Measurements from ENCODE around the gene ESF1. TPM values are rescaled to one million over a fixed set of nuclear protein-coding genes. Genes with fewer than 3 reads are reported as not detected.
A peak's percentile ranks its signal among the peaks of the same experiment; 100 is the strongest.

The ESF1 gene
- total and polyA plus RNA-seq, 9 of the 15 experiments (the other 6 are each of a cell fraction or from before 2014, with no cell fraction given) = 7.0 to 30.4 (median 18.6) TPM

GRCh38 chr20:13788167-13788834 is 3.6 kb upstream of the ESF1 start:
- no peak overlapping the region for H3K9ac ChIP-seq (ENCODE audit: insufficient read depth in 1 of 2, low read depth in 2 of 2, low read length in 2 of 2)
- 29% methylated on average over 1 of the region's 1 CpG for WGBS (ENCODE audit: insufficient coverage, low coverage, missing lambda C conversion rate)
- no peak overlapping the region for H3K4me2 ChIP-seq (ENCODE audit: insufficient read depth, low read length)
- H3K79me2 ChIP-seq (ENCODE audit: control insufficient read depth, insufficient read depth, low read length) = peaks cover 52% of the 10 kb centered on the region
- no peak overlapping the region for H3K4me3 ChIP-seq
- peak; percentile 18 to 54 (median 26) for DNase-seq (ENCODE audit: extremely low read depth in 1 of 4, low spot score in 3 of 4)
- H3K27me3 ChIP-seq (ENCODE audit: control insufficient read depth in 2 of 2, insufficient read depth in 2 of 2, low read length in 2 of 2) = no peaks in the 10 kb centered on the region
- H3K9me3 ChIP-seq (replicated peaks; ENCODE audit: control insufficient read depth, insufficient read depth, low read depth, low read length) = no peaks in the 10 kb centered on the region
- BruUV-seq (replicated peaks) = no TSS peak
- no peak overlapping the region for H3K27ac ChIP-seq (ENCODE audit: extremely low read depth, low read depth, low read length)
- ChIA-PET POLR2A (interaction anchor here (1.4 to 2.1 kb wide), 2 partner anchors 11 to 30 kb away, joined by 4 to 5 read pairs; no protein-coding TSS in a partner anchor), CTCF (ENCODE audit: low intra/inter-chr PET ratio) (interaction anchor here (0.7 kb wide), 1 partner anchor 1776 kb away, joined by 3 read pairs; no protein-coding TSS in a partner anchor)
- FAIRE-seq = peak; percentile 59
- intact Hi-C loops (cut with micrococcal nuclease) (no loop called here), in situ Hi-C loops (cut with MboI) (no loop called here)
- H3K4me1 ChIP-seq (replicated peaks in 1 of 2; ENCODE audit: control insufficient read depth in 2 of 2, insufficient read depth in 2 of 2, low read length in 2 of 2) = peaks cover 3 to 4% of the 10 kb centered on the region in 2 experiments; a peak in 3 of 5 replicates
- H3K9me1 ChIP-seq (ENCODE audit: control insufficient read depth, insufficient read depth, low read length) = no peaks in the 10 kb centered on the region
- peak; percentile 58 for ATAC-seq
- no peaks in the 10 kb centered on the region for H4K20me1 ChIP-seq (replicated peaks; ENCODE audit: control insufficient read depth, insufficient read depth, low read length)
- TF ChIP-seq HLTF (IDR thresholded peaks at IDR 0.05) = no peak
- TF ChIP-seq RAD21 (CRISPR knock-in tag; conservative IDR thresholded peaks at IDR 0.05 in 1 of 2, IDR thresholded peaks at IDR 0.05 in 1 of 2) = peak in 1 of 2 experiments; percentile 4; a peak in 1 of 4 replicates
- TF ChIP-seq ETV5 (CRISPR knock-in tag; IDR thresholded peaks at IDR 0.05; ENCODE audit: low read depth) = no peak
- peak; percentile 53; the same call in 1 of the 2 replicates for TF ChIP-seq CEBPB (tag; IDR thresholded peaks at IDR 0.05)
- TF ChIP-seq CEBPG (CRISPR knock-in tag; IDR thresholded peaks at IDR 0.05) = no peak
- peak; percentile 26 to 42; a peak in 1 of 4 replicates for TF ChIP-seq CEBPG (tag; conservative IDR thresholded peaks at IDR 0.05 in 1 of 2, IDR thresholded peaks at IDR 0.05 in 1 of 2)
- TF ChIP-seq, protein P1, sequence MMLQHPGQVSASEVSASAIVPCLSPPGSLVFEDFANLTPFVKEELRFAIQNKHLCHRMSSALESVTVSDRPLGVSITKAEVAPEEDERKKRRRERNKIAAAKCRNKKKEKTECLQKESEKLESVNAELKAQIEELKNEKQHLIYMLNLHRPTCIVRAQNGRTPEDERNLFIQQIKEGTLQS (IDR thresholded peaks at IDR 0.05) = 0 out of 2 replicates have a peak, but pooled peaks have one; percentile 9
- TF ChIP-seq, protein P1 (CRISPR knock-in tag; conservative IDR thresholded peaks at IDR 0.05) = no peak
- peak; percentile 26 to 47 (median 43); a peak in 4 of 6 replicates for TF ChIP-seq CTCF (IDR thresholded peaks at IDR 0.05 in 2 of 3, conservative IDR thresholded peaks at IDR 0.05 in 1 of 3; ENCODE audit: insufficient read depth in 2 of 3, low read depth in 1 of 3, low read length in 3 of 3)
- TF ChIP-seq, protein P2, sequence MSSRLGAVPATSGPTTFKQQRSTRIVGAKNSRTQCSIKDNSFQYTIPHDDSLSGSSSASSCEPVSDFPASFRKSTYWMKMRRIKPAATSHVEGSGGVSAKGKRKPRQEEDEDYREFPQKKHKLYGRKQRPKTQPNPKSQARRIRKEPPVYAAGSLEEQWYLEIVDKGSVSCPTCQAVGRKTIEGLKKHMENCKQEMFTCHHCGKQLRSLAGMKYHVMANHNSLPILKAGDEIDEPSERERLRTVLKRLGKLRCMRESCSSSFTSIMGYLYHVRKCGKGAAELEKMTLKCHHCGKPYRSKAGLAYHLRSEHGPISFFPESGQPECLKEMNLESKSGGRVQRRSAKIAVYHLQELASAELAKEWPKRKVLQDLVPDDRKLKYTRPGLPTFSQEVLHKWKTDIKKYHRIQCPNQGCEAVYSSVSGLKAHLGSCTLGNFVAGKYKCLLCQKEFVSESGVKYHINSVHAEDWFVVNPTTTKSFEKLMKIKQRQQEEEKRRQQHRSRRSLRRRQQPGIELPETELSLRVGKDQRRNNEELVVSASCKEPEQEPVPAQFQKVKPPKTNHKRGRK (tag; IDR thresholded peaks at IDR 0.05) = peak; percentile 45; the same call in 1 of the 2 replicates
- no peak overlapping the region for H2AFZ ChIP-seq (ENCODE audit: low read depth, low read length)
- peaks cover 68% of the 10 kb centered on the region for H3K36me3 ChIP-seq (ENCODE audit: control insufficient read depth, insufficient read depth, low read length)

Measured in K562 (cell line).